NCI-H2227 (cell line): ENCODE data around the gene TRIM10.
"Not testable (repeated sequence)": the region's sequence is repeated elsewhere in the genome, so short reads cannot be mapped to it uniquely, and the experiment has no call there.

Source experiments
- DNase-seq: peaks from one replicate; lab custom pipeline; 2025; ENCODE audit not compliant: unreplicated experiment; lab: John Stamatoyannopoulos, UW

The TRIM10 gene

GRCh38 chr6:30175765-30176164 lies 14.8 kb upstream of the TRIM10 start:
- no peak for DNase-seq

- DNase-seq: no peak
These were observed 11.7 kb upstream of the TRIM10 start for GRCh38 chr6:30172681-30173080.

DNA sequence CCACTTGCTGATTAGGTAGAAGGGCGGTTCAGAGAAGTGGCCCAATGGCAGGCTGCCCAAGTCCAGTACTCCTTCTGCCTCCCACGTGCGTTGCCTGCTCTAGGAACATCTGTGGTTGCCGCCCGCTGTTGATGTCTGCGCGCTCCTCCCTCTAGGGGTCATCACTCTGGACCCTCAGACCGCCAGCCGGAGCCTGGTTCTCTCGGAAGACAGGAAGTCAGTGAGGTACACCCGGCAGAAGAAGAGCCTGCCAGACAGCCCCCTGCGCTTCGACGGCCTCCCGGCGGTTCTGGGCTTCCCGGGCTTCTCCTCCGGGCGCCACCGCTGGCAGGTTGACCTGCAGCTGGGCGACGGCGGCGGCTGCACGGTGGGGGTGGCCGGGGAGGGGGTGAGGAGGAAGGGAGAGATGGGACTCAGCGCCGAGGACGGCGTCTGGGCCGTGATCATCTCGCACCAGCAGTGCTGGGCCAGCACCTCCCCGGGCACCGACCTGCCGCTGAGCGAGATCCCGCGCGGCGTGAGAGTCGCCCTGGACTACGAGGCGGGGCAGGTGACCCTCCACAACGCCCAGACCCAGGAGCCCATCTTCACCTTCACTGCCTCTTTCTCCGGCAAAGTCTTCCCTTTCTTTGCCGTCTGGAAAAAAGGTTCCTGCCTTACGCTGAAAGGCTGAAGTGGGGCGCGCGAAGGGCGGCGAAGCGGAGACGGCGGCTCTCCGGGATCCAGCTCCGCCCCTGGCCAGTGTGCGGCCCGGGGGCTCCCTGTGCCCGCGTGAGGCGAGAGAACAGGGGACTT lies 10.9 kb upstream of the TRIM10 start:
- DNase-seq: peak; percentile 40

DNA sequence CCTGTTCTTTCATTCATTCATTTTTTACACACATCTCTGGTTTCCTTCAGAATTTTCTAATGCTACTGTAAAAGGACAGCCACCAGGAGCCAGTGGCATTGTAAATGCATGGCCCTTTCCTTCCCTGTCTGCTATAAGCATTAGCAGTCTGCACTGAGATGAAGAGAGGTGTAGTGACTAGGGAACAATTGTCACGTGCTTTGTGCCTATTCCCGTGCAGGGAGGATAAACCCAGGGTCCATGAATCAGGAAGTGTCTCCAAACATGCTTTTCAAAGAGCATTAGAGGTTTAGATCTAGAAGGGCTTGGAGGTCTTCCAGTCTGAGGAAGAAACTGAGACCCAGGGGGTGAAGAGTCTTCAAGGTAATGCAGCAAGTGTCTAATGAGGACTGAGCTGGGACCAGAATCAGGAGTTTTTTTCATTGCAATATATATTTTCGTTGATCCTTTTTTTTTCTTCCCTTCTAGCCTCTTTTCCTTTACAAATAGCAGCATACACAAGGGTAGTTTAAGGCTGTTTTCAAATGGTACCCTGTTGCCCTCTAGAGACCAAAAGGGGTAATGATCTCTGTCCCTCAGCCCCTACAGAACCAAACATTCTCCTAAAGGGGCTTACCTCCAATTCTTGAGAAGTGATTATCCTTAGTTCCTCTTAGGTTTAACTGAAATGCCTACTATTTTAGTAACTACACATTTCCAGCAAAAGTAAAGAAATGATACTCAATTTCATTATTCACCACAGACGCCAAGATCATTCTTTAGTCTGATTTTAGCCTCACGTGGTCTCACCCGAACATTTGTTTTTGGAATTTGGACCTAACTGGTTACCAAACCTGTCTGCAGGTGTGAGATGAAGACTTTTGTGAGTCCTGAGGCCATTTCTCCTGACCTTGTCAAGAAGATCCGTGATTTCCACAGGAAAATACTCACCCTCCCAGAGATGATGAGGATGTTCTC lies 8.9 kb upstream of the TRIM10 start:
- peak; percentile 24 for DNase-seq

- no peak for DNase-seq
These were observed 7.7 kb upstream of the TRIM10 start for GRCh38 chr6:30168741-30169140.

GRCh38 chr6:30167101-30167500 lies 6.1 kb upstream of the TRIM10 start:
- no peak for DNase-seq

- DNase-seq: not testable (repeated sequence)
These were observed 4.2 kb upstream of the TRIM10 start for GRCh38 chr6:30165238-30165637.

DNA sequence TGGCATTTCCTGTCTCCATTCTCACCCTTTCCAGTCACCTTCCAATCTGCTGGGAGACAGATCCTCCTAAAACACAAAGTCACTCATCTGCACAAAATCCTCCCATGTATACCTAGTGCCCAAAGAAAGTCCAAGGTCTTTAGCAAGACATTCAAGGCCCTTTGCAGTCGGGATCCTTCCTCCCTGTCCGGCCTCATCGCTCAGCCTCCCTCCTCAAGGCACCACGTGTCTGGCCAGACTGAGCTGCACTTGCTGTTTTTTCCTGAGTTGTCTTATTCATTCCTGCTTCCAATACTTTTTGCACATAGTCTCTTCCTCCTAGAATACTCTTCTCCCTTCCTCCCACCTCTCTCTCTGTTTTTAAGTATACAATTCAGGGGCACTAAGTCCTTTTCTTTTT lies 3.7 kb upstream of the TRIM10 start:
- no peak for DNase-seq

GRCh38 chr6:30163918-30164654 lies 3.1 kb upstream of the TRIM10 start:
- no peak for DNase-seq

- peak; percentile 4 for DNase-seq
These were observed 2.3 kb upstream of the TRIM10 start, which contains the start of gene TRIM15 for GRCh38 chr6:30163090-30163917. TSS of gene TRIM15 (plus strand) at chr6:30163546. CDS start at chr6:30163685, 139 bp downstream.

GRCh38 chr6:30162265-30163089 lies 1.5 kb upstream of the TRIM10 start:
- DNase-seq: no peak

DNA sequence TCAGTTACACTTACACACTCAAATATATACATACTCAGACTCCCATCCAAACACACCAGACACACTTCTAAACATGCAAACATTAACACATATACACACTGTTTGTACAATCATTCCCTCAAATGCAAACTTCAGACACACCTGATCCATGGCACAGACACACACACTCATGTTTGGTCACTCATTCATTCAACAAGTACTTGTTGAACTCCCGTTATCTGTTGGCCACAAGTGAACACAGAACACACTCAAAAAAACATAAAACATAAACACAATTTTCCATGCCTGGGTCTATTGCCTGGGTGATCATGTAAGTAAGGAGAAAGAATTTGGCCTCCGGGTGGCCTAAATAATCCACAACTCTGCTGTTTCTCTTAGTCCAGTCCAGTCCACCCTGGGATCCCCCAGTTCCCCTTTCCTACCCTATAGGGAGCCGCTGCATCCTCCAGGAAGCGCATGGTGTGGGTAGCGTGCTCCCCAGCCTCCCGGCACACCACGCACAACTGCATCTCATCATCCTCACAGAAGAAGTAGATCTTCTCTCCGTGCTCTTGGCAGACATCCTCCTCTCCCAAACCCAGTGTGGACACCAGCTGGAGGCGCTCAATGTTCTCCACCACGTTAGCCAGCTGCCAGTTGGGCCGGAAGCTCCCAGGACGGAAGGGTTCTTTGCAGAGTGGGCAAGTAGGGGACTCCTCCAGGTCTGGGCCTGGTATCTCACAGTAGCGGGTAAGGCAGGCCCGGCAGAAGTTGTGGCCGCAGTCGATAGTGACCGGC lies 815 bp downstream of the TRIM10 start:
- DNase-seq: no peak

- DNase-seq: no peak
These were observed 2.5 kb downstream of the TRIM10 start for GRCh38 chr6:30158475-30159040.

DNA sequence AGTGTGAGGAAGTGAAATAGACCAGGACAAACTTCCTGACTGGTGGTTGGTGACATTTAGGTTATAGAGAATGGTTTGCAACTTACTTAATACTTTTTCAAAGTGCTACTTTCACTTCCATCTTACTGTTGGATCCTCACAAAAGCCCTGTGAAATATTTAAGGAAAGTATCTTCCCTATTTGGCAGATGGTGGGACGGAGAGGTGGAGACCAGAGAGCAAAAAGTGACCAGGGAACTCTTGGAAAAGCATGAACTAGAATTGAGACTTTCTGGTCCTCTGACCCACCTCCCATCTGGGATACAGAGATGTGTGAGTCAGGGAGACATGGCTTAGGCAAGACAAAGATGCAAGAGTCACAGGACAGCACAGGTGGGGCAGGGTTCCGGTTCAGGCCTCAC lies 3.0 kb downstream of the TRIM10 start:
- no peak for DNase-seq

DNA sequence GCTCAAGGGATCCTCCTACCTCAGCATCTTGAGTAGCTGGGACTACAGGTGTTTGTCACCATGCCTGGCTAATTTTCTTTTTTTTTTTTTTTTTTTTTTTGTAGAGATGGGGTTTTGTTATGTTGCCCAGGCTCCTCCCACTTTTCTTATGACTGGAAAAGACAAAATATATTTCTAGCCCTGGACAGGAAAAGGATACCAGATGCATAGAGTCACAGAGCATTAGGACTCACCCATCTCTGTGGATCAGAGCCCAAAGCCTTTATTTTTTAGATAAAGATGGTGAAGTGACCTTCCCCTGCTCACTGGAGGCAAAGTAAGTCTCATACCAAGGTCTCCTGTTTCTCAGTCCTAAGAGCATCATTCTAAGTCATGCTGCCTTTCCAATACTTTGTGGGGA lies 3.4 kb downstream of the TRIM10 start:
- DNase-seq: no peak

- no peak for DNase-seq
These were observed 4.2 kb downstream of the TRIM10 start for GRCh38 chr6:30156774-30157173.

DNA sequence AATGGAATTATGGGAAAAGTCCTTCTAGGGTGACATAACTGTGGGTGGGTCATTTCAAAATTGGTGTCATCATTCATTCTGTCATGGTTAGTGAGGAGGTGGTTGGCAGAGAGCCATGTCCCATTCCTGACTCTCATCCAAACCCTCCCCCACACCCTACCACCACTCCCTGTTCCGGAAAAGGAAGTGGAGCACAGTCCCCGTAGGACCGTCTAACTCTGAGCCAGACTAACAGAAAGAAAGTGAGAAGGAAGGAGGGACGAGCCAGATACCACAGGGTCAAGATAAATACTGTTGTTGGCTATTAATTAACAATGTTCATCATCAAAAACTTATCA lies 4.8 kb downstream of the TRIM10 start:
- DNase-seq: no peak

DNA sequence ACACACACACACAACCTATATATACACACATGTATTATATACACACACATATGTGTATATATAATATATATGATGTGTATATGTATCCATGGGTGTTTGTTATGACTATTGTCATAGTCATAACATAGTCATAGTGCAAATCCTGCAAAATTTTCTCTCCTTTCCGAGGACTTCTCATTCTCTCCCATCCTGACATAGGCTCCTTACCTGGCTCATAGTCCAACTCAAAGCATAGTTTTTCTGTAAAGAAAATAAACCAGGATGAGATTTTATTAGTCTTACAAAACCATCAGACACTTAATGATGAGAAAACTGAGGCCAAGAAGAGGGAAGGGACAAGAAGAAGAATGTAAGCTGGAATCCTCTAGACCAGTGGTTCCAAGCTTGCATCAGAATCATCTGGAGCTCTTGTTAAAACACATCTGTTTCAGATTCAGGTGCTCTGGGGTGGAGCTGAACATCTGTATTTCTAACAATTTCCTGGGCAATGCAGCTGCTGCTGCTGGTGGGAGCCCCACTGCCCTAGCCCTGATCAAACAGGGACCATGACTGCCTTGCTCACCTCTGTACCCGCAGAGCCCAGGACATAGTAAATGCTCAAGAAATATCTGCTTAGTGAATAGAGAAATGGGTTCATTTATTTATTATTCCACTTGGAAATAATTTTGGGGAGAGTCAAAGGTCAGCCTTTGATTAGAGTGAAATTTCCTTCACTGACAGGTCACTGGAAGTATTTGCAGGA lies 5.3 kb downstream of the TRIM10 start:
- DNase-seq: no peak
